HG02759 (cell line): ENCODE measurements around the gene LATS1.
"Not testable (repeated sequence)": the region's sequence is repeated elsewhere in the genome, so short reads cannot be mapped to it uniquely, and the experiment has no call there.

Experiments
- ATAC-seq: cut with Tn5 transposase; IDR thresholded peaks from one replicate; pipeline ENCODE4 v1.9.1; 2021; ENCODE audit warnings: mild to moderate bottlenecking, moderate library complexity; ENCODE audit not compliant: unreplicated experiment

Gene LATS1

GRCh38 chr6:149672265-149672664 is 45.6 kb downstream of the LATS1 start:
- ATAC-seq, result not testable (repeated sequence)

- ATAC-seq, result no peak
Observed at GRCh38 chr6:149660028-149660427, 57.9 kb downstream of the LATS1 start.

- no peak for ATAC-seq
Observed at GRCh38 chr6:149657441-149657840, 60.5 kb downstream of the LATS1 start.

- ATAC-seq, result peak; percentile 31
Observed at GRCh38 chr6:149651056-149651455, 66.8 kb downstream of the LATS1 start.

GRCh38 chr6:149648148-149649145 is 69.5 kb downstream of the LATS1 start, which contains the start of gene KATNA1:
Gene KATNA1 (minus strand): TSS chr6:149648714. CDS start chr6:149638547, 10,167 bp downstream.
- peak; percentile 94 for ATAC-seq

- ATAC-seq, result no peak
Observed at GRCh38 chr6:149646599-149646998, 71.3 kb downstream of the LATS1 start.

GRCh38 chr6:149642829-149643580 is 74.9 kb downstream of the LATS1 start:
- ATAC-seq, result no peak

GRCh38 chr6:149636124-149636523 is 81.8 kb downstream of the LATS1 start:
- no peak for ATAC-seq

- ATAC-seq, result no peak
Observed at GRCh38 chr6:149634315-149634714, 83.6 kb downstream of the LATS1 start.

GRCh38 chr6:149628875-149629510 is 88.9 kb downstream of the LATS1 start:
- ATAC-seq, result peak; percentile 85

- no peak for ATAC-seq
Observed at GRCh38 chr6:149627672-149628071, 90.2 kb downstream of the LATS1 start.

- ATAC-seq, result no peak
Observed at GRCh38 chr6:149615805-149616204, 102.1 kb downstream of the LATS1 start.

- ATAC-seq, result no peak
Observed at GRCh38 chr6:149614337-149614736, 103.6 kb downstream of the LATS1 start.

- ATAC-seq, result peak; percentile 69
Observed at GRCh38 chr6:149608381-149608982, 109.4 kb downstream of the LATS1 start.
